IPS DF 4.7 (cell line): ENCODE measurements around the gene TANC1.
"Not testable (repeated sequence)": the region's sequence is repeated elsewhere in the genome, so short reads cannot be mapped to it uniquely, and the experiment has no call there.

ENCODE experiments used
- DNase-seq: peaks from one replicate; pipeline ENCODE4 v3.0.0-alpha.2; 2013; ENCODE audit warnings: low spot score; ENCODE audit errors: extremely low read depth

The TANC1 gene

GRCh38 chr2:159088906-159089305 lies 120.5 kb downstream of the TANC1 start:
- no peak for DNase-seq

- DNase-seq, result no peak
These were observed 121.1 kb downstream of the TANC1 start for GRCh38 chr2:159089543-159089942.

GRCh38 chr2:159090514-159091201 lies 122.2 kb downstream of the TANC1 start:
- no peak for DNase-seq

GRCh38 chr2:159091381-159091780 lies 122.9 kb downstream of the TANC1 start:
- no peak for DNase-seq

GRCh38 chr2:159091976-159092375 lies 123.5 kb downstream of the TANC1 start:
- no peak for DNase-seq

GRCh38 chr2:159093497-159093896 lies 125.1 kb downstream of the TANC1 start:
- DNase-seq, result no peak

- DNase-seq, result no peak
These were observed 125.8 kb downstream of the TANC1 start for GRCh38 chr2:159094173-159094737.

- DNase-seq, result no peak
These were observed 127.4 kb downstream of the TANC1 start for GRCh38 chr2:159095813-159096212.

- not testable (repeated sequence) for DNase-seq
These were observed 127.9 kb downstream of the TANC1 start for GRCh38 chr2:159096302-159096855.

- DNase-seq, result no peak
These were observed 128.5 kb downstream of the TANC1 start for GRCh38 chr2:159096901-159097300.

- no peak for DNase-seq
These were observed 129.9 kb downstream of the TANC1 start for GRCh38 chr2:159098361-159098760.

- no peak for DNase-seq
These were observed 130.5 kb downstream of the TANC1 start for GRCh38 chr2:159098921-159099411.

GRCh38 chr2:159101755-159102489 lies 133.5 kb downstream of the TANC1 start:
- no peak for DNase-seq

GRCh38 chr2:159103411-159103810 lies 135.0 kb downstream of the TANC1 start:
- no peak for DNase-seq

- no peak for DNase-seq
These were observed 137.7 kb downstream of the TANC1 start for GRCh38 chr2:159106109-159106508.

GRCh38 chr2:159108181-159108893 lies 139.9 kb downstream of the TANC1 start:
- no peak for DNase-seq

- DNase-seq, result no peak
These were observed 141.1 kb downstream of the TANC1 start for GRCh38 chr2:159109517-159109916.

GRCh38 chr2:159110784-159111183 lies 142.3 kb downstream of the TANC1 start:
- DNase-seq, result no peak

- no peak for DNase-seq
These were observed 143.0 kb downstream of the TANC1 start for GRCh38 chr2:159111346-159111927.

- DNase-seq, result no peak
These were observed 146.4 kb downstream of the TANC1 start for GRCh38 chr2:159114835-159115234.

- DNase-seq, result no peak
These were observed 148.5 kb downstream of the TANC1 start for GRCh38 chr2:159116922-159117321.
